Measurements from ENCODE around the gene IER5L.
"Not testable (repeated sequence)": the region's sequence is repeated elsewhere in the genome, so short reads cannot be mapped to it uniquely, and the experiment has no call there.

The IER5L gene

DNA sequence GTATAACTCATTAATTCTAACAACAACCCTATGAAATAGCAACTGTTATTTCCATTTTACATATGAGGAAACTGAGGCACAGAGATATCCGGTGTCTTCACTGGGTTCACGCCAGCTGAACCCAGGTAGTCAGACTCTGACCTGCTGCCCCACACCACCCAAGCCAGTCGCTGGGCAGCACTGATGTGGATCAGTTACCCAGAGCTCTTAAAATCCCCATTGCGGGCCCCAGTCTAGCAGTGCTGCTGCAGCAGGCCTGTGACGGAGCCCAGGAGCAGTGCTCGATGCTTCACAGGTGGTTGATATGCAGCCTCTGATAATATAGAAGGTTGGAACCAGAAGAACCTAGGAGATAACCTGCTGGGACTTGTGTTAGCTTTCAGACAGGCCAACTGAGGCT, 42.6 kb downstream of the IER5L start:
- no peak overlapping the region for H3K27ac ChIP-seq
- no peak for TF ChIP-seq ZFX (IDR thresholded peaks at IDR 0.05; ENCODE audit: borderline replicate concordance)
- TF ChIP-seq, protein P1, sequence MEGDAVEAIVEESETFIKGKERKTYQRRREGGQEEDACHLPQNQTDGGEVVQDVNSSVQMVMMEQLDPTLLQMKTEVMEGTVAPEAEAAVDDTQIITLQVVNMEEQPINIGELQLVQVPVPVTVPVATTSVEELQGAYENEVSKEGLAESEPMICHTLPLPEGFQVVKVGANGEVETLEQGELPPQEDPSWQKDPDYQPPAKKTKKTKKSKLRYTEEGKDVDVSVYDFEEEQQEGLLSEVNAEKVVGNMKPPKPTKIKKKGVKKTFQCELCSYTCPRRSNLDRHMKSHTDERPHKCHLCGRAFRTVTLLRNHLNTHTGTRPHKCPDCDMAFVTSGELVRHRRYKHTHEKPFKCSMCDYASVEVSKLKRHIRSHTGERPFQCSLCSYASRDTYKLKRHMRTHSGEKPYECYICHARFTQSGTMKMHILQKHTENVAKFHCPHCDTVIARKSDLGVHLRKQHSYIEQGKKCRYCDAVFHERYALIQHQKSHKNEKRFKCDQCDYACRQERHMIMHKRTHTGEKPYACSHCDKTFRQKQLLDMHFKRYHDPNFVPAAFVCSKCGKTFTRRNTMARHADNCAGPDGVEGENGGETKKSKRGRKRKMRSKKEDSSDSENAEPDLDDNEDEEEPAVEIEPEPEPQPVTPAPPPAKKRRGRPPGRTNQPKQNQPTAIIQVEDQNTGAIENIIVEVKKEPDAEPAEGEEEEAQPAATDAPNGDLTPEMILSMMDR (IDR thresholded peaks at IDR 0.05), result no peak

- TF ChIP-seq, protein P1 (IDR thresholded peaks at IDR 0.05), result no peak
- TF ChIP-seq ZFX (IDR thresholded peaks at IDR 0.05; ENCODE audit: borderline replicate concordance), result no peak
- no peak overlapping the region for H3K27ac ChIP-seq
Observed at GRCh38 chr9:129133082-129133481, 45.0 kb downstream of the IER5L start.

DNA sequence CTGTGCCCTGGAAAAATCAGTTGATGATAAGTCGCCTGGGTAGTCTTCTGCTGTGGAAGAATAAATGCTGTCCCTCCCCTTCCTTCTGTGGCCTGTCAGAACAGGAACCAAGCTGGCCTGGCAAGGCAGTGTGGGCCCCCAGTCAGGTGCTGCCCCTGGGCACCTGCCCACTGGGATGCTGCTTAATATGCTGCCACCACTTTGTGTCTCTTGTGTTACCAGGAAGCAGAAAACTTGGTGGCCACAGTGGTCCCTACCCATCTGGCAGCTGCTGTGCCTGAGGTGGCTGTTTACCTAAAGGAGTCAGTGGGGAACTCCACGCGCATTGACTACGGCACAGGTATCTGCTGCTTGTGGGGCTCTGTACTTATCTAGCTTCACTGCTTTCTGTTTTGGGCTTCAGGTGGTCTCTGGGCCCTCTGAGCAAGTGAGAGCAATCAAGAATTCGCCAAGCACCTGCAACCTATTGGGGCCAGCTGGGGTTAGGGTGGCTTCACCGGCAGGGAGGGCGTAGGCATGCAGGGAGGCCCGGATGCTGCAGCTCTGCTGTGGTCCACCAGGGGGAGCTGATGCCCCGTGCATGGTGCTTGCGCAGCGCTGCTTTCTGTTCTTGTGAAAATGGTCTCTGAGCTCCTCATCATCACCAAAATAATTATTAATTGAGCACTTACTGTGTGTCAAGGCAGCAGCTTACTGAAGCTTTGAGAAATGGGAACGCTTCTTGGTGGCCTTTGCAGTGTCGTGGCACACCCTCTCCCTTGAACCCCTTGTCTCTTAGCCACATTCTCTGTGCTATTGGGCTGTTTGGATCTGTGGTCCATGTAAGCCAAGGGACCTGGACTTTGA, 46.5 kb downstream of the IER5L start:
- H3K27ac ChIP-seq, result no peak overlapping the region
- TF ChIP-seq, protein P1 (IDR thresholded peaks at IDR 0.05), result peak; percentile 96
- no peak for TF ChIP-seq ZFX (IDR thresholded peaks at IDR 0.05; ENCODE audit: borderline replicate concordance)

GRCh38 chr9:129130791-129131190, 47.3 kb downstream of the IER5L start:
- TF ChIP-seq, protein P1 (IDR thresholded peaks at IDR 0.05), result no peak
- TF ChIP-seq ZFX (IDR thresholded peaks at IDR 0.05; ENCODE audit: borderline replicate concordance), result no peak
- no peak overlapping the region for H3K27ac ChIP-seq

- H3K27ac ChIP-seq, result not testable (repeated sequence)
Observed at GRCh38 chr9:129130271-129130670, 47.8 kb downstream of the IER5L start.

DNA sequence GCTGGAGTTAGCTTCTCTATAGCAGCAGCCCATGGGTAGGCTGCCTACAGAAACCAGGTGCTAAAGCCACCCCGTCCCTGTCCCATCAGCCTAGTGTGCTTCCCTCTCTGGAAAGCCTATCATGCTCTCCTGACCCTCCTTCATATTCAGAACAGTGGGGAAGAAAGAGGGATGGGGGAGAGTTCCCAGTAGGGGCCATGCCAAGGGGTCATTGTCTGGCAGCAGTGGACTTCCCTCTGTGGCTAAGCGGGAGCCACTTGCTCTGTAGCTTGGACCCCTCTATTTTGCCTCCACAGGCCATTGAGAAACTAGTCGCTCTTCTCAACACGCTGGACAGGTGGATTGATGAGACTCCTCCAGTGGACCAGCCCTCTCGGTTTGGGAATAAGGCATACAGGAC, 49.4 kb downstream of the IER5L start:
- no peak overlapping the region for H3K27ac ChIP-seq
- TF ChIP-seq ZFX (IDR thresholded peaks at IDR 0.05; ENCODE audit: borderline replicate concordance), result no peak
- TF ChIP-seq, protein P1 (IDR thresholded peaks at IDR 0.05), result no peak

DNA sequence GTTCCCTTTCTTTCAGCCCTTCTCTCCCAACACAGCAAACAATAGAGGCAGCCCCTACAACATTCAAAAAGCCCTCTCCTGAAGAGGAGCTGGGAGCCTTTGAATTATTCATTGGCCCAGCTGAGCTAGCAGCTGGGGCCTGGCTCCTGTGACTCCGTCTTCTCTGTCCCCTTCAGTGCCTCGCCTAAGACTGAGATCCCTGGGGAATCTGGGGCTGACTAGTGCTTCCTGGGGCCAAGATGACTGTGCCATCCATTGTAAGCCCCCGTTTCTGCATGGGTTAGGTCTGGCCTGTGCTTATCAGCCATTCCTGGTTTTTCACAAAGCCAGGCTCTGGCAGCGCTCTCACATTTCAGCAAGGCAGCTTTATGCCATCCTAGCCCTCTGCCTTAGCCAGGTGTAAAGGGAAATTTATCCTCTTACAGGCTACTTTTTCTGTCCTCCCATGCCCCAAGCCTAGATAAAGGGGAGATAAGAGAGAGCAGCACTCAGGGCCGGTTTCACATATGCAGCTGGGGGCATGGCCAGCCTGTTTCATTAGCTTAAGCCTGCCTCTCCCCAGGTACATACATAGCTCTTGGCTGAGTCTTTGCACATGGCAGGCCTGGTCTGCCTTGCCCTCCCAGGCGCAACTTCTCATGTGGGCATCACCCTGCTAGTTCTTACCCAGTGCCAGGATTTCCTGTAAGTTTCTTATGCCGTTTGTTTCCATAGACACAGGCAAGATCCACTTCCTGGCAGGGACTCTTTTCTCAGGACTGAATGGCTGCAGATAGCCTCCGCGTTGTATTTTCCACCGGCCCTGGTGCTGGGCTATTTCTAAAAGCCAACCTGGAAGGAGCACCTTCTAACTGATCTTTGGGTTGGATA, 51.1 kb downstream of the IER5L start:
- TF ChIP-seq ZFX (IDR thresholded peaks at IDR 0.05; ENCODE audit: borderline replicate concordance), result no peak
- TF ChIP-seq, protein P1 (IDR thresholded peaks at IDR 0.05), result no peak
- H3K27ac ChIP-seq, result no peak overlapping the region

Data from 22Rv1 (cell line).